Measurements from ENCODE around the gene RPL39. TPM values are rescaled to one million over a fixed set of nuclear protein-coding genes. Genes with fewer than 3 reads are reported as not detected.
"Not testable (repeated sequence)": the region's sequence is repeated elsewhere in the genome, so short reads cannot be mapped to it uniquely, and the experiment has no call there.

RPL39 gene
- total RNA-seq, 2 experiments from 2014 or later = 3,712 to 3,978 TPM

GRCh38 chrX:119750131-119750530, 41.3 kb downstream of the RPL39 start:
- H3K27me3 ChIP-seq (ENCODE audit: control insufficient read depth in 1 of 2, insufficient read depth in 2 of 2, low read length in 2 of 2); H3K27ac Mint-ChIP-seq; H3K36me3 ChIP-seq (ENCODE audit: insufficient read depth, low read length); ATAC-seq (ENCODE audit: poor library complexity); H3K4me3 Mint-ChIP-seq; H3K9me3 Mint-ChIP-seq; H3K9me3 ChIP-seq (ENCODE audit: control insufficient read depth in 1 of 2, insufficient read depth in 1 of 2, low read length in 2 of 2); POLR2A ChIA-PET; H3K27me3 Mint-ChIP-seq; H3K4me3 ChIP-seq (ENCODE audit: low read length); DNase-seq; H3K27ac ChIP-seq (ENCODE audit: low read depth in 1 of 2, low read length in 2 of 2); H3K36me3 Mint-ChIP-seq (ENCODE audit: low read depth): not testable (repeated sequence)
- peaks cover 16% of the 10 kb centered on the region for H3K4me1 Mint-ChIP-seq (ENCODE audit: low read depth)
- intact Hi-C loops (cut with DNase I, micrococcal nuclease) = loop anchor here in 1 of 2 experiments (10.0 kb wide), 1 partner anchor 145 kb away; the partner anchor contains the start of gene NKRF
- H3K4me1 ChIP-seq (ENCODE audit: insufficient read depth, low read length) = peaks cover 21% of the 10 kb centered on the region
- CTCF ChIA-PET = interaction anchor here (1.1 kb wide), 1 partner anchor 20 kb away, joined by 3 read pairs; no protein-coding TSS in a partner anchor

- Mint-ChIP-seq H3K4me3 (no peak overlapping the region), H3K9me3 (no peaks in the 10 kb centered on the region), H3K36me3 (ENCODE audit: low read depth) (no peaks in the 10 kb centered on the region), H3K27me3 (no peaks in the 10 kb centered on the region), H3K27ac (no peak overlapping the region), H3K4me1 (ENCODE audit: low read depth) (no peaks in the 10 kb centered on the region)
- DNase-seq (no peak), ATAC-seq (ENCODE audit: poor library complexity) (no peak)
- Histone ChIP-seq H3K36me3 (ENCODE audit: insufficient read depth, low read length) (no peaks in the 10 kb centered on the region), H3K4me3 (ENCODE audit: low read length) (no peak overlapping the region), H3K9me3 (ENCODE audit: control insufficient read depth in 1 of 2, insufficient read depth in 1 of 2, low read length in 2 of 2) (no peaks in the 10 kb centered on the region), H3K27me3 (ENCODE audit: control insufficient read depth in 1 of 2, insufficient read depth in 2 of 2, low read length in 2 of 2) (no peaks in the 10 kb centered on the region), H3K27ac (ENCODE audit: low read depth in 1 of 2, low read length in 2 of 2) (no peak overlapping the region), H3K4me1 (ENCODE audit: insufficient read depth, low read length) (no peaks in the 10 kb centered on the region)
- TF ChIP-seq CTCF (IDR thresholded peaks at IDR 0.05) = no peak
- intact Hi-C loops (cut with DNase I, micrococcal nuclease) = no loop called here
- ChIA-PET POLR2A (no interaction called here), CTCF (interaction anchor here (1.6 kb wide), 1 partner anchor 8 kb away, joined by 4 read pairs; no protein-coding TSS in a partner anchor)
Measured at GRCh38 chrX:119745283-119745848, 46.1 kb downstream of the RPL39 start.

- H3K27ac ChIP-seq (ENCODE audit: low read depth in 1 of 2, low read length in 2 of 2) = no peak overlapping the region
- DNase-seq (no peak), ATAC-seq (ENCODE audit: poor library complexity) (no peak)
- no peaks in the 10 kb centered on the region for H3K9me3 Mint-ChIP-seq
- H3K9me3 ChIP-seq (ENCODE audit: control insufficient read depth in 1 of 2, insufficient read depth in 1 of 2, low read length in 2 of 2) = no peaks in the 10 kb centered on the region
- POLR2A ChIA-PET = no interaction called here
- no peak overlapping the region for H3K4me3 ChIP-seq (ENCODE audit: low read length)
- H3K27me3 Mint-ChIP-seq = no peaks in the 10 kb centered on the region
- no peak overlapping the region for H3K4me3 Mint-ChIP-seq
- no peaks in the 10 kb centered on the region for H3K36me3 Mint-ChIP-seq (ENCODE audit: low read depth)
- H3K36me3 ChIP-seq (ENCODE audit: insufficient read depth, low read length) = no peaks in the 10 kb centered on the region
- no peaks in the 10 kb centered on the region for H3K4me1 Mint-ChIP-seq (ENCODE audit: low read depth)
- TF ChIP-seq CTCF (IDR thresholded peaks at IDR 0.05) = no peak
- no peaks in the 10 kb centered on the region for H3K27me3 ChIP-seq (ENCODE audit: control insufficient read depth in 1 of 2, insufficient read depth in 2 of 2, low read length in 2 of 2)
- CTCF ChIA-PET = no interaction called here
- intact Hi-C loops (cut with DNase I, micrococcal nuclease) = no loop called here
- H3K4me1 ChIP-seq (ENCODE audit: insufficient read depth, low read length) = no peaks in the 10 kb centered on the region
- H3K27ac Mint-ChIP-seq = no peak overlapping the region
Measured at GRCh38 chrX:119738742-119739141, 52.7 kb downstream of the RPL39 start.

Other genes starting within 250 kb of the RPL39 start
- gene STEEP1, start 226.2 kb downstream of the RPL39 start, total RNA-seq = 10 to 100 TPM; 25.1 to 27.0 TPM
- gene UBE2A, start 217.1 kb downstream of the RPL39 start, total RNA-seq = 100 to 1,000 TPM in 1 of 2 experiments, 10 to 100 TPM in 1; 88.8 to 101 TPM
- gene NKRF, start 185.2 kb downstream of the RPL39 start, total RNA-seq = 10 to 100 TPM; 16.4 to 16.5 TPM
- 100 to 1,000 TPM; 132 to 134 TPM for gene SEPTIN6, start 98.5 kb downstream of the RPL39 start, total RNA-seq
- under 1 TPM; 0.25 to 0.44 TPM for gene SOWAHD, start 33.0 kb downstream of the RPL39 start, total RNA-seq
- 1 to 10 TPM; 4.7 to 5.7 TPM for gene UPF3B, start 61.3 kb upstream of the RPL39 start, total RNA-seq
- 10 to 100 TPM; 32.5 to 33.5 TPM for gene RNF113A, start 80.1 kb upstream of the RPL39 start, total RNA-seq
- 10 to 100 TPM; 45.4 to 46.2 TPM for gene NDUFA1, start 80.2 kb upstream of the RPL39 start, total RNA-seq
- gene AKAP14, start 104.3 kb upstream of the RPL39 start, total RNA-seq = not detected
- gene NKAP, start 152.1 kb upstream of the RPL39 start, total RNA-seq = 10 to 100 TPM; 14.5 to 15.6 TPM

All from CD4-positive, alpha-beta T cell (primary cell).